ENCODE data around the gene ASB10.

Gene ASB10

DNA sequence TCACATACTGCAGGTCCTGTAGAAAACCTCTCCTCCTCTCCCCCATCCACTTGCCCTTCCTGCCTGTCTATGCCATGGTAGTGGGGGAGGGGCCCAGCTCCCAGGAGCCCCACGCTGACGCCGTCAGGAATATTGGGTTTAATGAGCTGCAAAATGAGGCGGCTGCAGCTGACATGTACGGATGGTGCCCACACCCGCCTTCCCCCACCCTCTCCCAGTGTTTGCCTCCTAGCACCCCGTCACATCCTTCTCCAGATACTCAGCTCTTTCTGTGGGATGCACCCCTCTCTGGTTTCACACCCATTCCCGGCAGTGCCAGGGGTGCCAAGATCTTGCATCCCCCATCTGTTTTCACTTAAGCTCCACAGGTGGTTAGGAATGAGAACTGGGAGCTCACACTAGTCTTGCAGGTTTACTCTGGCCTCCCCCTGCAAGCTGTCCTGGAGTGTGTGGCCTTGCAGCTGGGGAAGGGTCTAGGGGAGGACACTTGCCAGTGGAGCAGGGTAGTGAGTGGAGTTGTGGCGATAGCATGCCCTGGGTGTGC, 45.7 kb downstream of the ASB10 start:
- TF ChIP-seq, protein P1, sequence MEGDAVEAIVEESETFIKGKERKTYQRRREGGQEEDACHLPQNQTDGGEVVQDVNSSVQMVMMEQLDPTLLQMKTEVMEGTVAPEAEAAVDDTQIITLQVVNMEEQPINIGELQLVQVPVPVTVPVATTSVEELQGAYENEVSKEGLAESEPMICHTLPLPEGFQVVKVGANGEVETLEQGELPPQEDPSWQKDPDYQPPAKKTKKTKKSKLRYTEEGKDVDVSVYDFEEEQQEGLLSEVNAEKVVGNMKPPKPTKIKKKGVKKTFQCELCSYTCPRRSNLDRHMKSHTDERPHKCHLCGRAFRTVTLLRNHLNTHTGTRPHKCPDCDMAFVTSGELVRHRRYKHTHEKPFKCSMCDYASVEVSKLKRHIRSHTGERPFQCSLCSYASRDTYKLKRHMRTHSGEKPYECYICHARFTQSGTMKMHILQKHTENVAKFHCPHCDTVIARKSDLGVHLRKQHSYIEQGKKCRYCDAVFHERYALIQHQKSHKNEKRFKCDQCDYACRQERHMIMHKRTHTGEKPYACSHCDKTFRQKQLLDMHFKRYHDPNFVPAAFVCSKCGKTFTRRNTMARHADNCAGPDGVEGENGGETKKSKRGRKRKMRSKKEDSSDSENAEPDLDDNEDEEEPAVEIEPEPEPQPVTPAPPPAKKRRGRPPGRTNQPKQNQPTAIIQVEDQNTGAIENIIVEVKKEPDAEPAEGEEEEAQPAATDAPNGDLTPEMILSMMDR (conservative IDR thresholded peaks at IDR 0.05; ENCODE audit: low read depth, low read length), result no peak
- no peak overlapping the region for H3K4me3 ChIP-seq (ENCODE audit: low read length)
- no peak for DNase-seq (ENCODE audit: low read depth)

DNA sequence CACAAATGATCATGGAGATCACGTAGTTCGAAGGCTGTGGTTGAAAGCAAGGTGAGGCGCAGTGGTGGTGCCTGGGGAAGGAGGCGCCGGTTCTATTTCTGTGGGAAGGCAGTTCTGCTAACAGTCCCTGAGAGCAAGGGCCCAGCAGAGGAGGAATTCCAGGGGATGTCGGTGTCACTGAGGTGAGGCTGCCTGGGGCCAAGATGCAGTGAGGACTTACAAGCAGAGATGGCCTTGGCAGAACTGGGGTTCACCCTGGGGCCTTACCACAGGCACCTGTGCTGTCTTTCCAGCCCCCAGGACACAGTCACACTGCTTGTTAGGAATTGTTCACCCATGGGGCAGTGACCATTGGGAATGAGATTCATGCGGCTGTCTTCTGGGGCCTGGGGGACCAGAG, 46.2 kb downstream of the ASB10 start:
- no peak overlapping the region for H3K4me3 ChIP-seq (ENCODE audit: low read length)
- DNase-seq (ENCODE audit: low read depth), result no peak
- TF ChIP-seq, protein P1 (conservative IDR thresholded peaks at IDR 0.05; ENCODE audit: low read depth, low read length), result no peak

DNA sequence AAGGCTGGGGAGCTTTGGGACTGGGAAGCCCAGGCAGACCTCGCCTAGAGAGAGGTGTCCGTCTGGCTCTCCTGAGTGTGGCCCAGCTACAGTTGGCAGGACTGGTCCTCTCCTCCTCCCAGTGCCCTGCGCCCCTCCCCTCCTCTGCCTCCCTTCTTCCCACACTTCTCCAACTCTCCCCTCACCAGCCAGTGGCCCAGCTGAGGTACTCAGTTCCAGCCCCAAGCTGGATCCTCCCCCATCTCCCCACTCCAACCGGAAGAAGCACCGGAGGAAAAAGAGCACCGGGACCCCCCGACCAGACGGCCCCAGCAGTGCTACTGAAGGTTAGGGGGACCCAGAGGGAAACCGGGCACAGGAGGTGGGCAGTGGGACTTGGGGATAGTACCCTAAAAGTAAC, 47.3 kb downstream of the ASB10 start:
- TF ChIP-seq, protein P1 (conservative IDR thresholded peaks at IDR 0.05; ENCODE audit: low read depth, low read length), result no peak
- DNase-seq (ENCODE audit: low read depth), result no peak
- H3K4me3 ChIP-seq (ENCODE audit: low read length), result no peak overlapping the region

DNA sequence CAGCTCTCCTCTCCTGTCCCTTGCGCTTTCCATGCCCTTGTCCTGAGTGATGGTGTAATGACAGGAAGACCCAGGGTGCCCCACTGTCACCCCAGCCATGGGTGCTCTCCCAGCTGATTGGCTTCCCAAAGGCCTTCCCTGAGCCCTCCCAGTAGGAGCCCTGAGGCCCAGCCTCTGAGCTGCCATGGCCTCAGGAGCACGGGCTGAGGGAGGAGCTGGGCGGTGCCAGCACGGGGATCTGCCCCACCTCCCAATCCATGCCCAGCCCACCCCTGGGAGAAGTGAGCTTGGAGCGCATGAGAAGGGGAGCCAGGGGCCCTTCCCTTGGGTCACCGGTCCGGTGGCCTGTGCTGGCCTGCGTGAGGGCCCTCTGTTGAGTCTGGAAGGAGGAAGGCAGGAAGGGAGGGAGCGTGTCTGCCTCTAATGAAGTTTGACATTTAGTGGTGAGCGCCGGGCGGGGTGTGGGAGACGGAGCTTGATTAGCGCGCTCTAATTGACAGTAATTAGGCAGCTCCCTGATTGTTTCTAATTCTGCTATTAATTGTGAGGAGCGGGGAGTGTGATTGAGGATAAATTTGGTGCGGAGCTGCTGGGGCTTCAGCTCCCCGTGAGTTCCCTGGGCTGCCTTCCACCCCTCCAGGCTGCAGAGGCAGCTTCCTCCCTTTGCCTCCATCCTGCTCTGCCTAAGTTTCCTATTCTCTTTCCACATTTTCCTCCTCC, 47.8 kb downstream of the ASB10 start:
- TF ChIP-seq, protein P1 (conservative IDR thresholded peaks at IDR 0.05; ENCODE audit: low read depth, low read length), result no peak
- DNase-seq (ENCODE audit: low read depth), result no peak
- H3K4me3 ChIP-seq (ENCODE audit: low read length), result no peak overlapping the region

DNA sequence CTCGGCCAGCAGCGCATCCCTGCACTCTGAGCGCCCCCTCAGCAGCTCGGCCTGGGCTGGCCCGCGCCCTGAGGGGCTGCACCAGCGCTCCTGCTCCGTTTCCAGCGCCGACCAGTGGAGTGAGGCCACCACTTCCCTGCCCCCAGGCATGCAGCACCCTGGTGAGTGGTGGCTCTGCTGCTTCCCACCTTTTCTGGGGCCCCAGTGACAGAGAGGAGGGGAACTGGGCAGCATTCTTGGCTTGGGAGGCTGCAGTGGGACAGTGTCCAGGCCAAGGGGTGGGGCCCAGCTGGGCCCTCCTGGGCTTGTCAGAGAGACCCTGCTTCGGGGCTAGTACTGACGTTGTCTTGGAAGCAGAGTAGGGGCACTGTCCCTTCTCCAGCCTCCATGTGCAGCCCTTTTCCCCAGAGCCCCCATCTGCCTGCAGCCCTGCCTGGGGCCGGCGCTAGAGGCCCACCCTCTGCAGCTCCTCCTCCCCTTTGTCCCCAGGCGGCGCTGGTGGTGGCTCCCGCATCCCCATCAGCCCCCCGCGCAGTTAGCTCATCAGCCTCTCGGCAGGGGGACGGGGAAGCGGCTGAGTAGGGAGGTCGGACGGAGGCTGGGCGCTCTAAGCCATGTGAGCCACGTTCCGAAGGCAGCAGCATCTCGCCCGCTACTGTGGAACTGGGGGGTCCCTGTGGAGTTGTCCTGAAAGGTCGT, 48.7 kb downstream of the ASB10 start:
- H3K4me3 ChIP-seq (ENCODE audit: low read length), result no peak overlapping the region
- no peak for DNase-seq (ENCODE audit: low read depth)
- TF ChIP-seq, protein P1 (conservative IDR thresholded peaks at IDR 0.05; ENCODE audit: low read depth, low read length), result no peak

DNA sequence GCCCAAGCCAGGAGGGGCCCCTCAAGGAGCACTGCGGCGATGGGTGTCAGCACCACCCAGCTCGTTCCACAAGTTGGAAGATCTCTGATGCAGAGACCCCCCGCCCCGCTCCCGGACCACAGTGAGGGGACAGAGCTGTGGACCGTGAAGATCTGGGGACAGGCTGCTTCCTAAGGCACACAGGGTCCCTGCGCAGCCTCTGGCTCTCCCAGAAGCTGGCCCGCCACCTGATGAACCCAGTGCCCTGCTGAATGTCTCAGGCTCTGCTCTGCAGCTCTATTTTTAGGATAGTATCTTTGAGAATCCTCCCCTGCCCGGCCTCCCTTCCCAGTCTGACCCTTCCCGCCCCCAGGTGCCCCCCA, 49.3 kb downstream of the ASB10 start:
- H3K4me3 ChIP-seq (ENCODE audit: low read length), result no peak overlapping the region
- TF ChIP-seq, protein P1 (conservative IDR thresholded peaks at IDR 0.05; ENCODE audit: low read depth, low read length), result no peak

More for the DNA sequence above, 49.3 kb downstream of the ASB10 start:
- no peak for DNase-seq (ENCODE audit: low read depth)
